NCI-H1417 (cell line): ENCODE results near the gene PTPRT.
"Not testable (repeated sequence)": the region's sequence is repeated elsewhere in the genome, so short reads cannot be mapped to it uniquely, and the experiment has no call there.

Source experiments
- DNase-seq, 3 experiments: peaks; one replicate each; lab custom pipeline; 2025; lab: John Stamatoyannopoulos, UW

The PTPRT gene

DNA sequence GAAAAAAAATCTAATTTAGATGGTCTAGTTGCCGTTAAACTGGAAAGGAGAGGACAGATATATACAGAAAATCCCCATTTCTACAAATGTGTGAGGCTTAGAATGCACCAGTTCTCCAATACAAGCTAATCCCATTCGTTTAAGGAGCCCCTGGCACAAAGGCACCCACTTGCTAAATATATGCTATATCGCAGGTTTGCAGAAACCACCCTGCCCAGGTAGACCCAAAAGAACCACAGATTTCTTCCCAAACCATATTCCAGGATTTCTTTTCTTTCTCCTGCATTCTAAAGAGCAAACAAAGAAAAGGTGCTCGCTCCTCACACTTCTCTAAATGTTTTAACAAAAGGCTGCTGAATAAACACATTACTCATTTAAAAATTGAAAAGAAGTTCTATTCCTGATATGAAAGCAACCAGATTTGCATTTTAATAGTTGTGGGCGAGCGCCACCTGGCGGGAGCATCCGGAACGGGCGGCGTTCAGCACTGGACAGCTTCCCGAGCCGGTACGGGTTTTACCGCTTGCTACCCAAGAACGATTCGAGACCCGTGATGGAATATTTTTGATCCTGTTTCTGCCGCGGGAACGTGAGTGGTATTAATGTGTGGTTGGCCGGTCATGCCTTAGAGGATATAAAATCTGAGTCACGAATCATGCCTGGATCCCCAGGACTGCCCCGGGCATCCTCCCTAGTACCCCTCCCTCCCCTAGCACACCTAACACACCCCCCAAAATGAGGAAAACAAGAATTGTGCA, 2.1 kb downstream of the PTPRT start:
- DNase-seq = peak; percentile 68 to 89 (median 70)

DNA sequence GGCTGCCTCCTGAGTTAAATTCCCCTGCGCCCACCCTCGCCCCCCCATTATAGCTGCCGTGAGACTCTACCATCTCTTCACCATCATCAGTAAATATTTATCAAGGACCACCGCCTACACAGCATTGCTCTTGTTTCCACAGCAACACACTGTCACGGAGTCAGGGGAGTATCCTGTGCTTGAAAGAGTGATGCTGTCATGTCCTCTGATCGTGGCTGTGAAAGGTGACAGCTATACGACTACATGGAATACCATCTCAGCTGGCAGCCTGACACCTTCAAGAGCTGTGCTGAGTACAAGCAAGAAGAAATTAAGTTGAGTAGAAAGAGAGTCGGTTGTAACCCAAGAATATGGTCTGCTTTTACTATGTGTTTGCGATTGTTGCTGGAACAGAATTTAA, 3.4 kb downstream of the PTPRT start:
- peak in 1 of 3 experiments; percentile 51 for DNase-seq

DNA sequence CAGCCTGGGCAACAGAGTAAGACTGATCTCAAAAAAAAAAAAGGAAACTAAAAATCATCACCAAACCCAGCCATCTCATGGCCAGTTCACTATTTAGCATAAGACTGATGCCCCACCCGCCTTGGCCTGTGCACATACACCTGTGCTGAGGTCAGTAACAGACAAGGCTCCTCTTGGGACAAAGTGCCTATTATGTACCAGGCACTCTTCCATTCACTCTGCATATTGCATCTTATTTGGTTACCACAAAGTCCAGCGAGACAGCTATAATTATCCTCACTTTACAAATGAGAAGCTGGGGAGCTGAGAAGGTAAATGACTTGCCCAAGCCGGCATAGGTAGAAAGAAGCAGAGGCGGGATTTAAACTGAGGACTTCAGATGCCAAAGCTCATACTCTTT, 3.8 kb downstream of the PTPRT start:
- DNase-seq = peak in 2 of 3 experiments; percentile 12 to 51

DNA sequence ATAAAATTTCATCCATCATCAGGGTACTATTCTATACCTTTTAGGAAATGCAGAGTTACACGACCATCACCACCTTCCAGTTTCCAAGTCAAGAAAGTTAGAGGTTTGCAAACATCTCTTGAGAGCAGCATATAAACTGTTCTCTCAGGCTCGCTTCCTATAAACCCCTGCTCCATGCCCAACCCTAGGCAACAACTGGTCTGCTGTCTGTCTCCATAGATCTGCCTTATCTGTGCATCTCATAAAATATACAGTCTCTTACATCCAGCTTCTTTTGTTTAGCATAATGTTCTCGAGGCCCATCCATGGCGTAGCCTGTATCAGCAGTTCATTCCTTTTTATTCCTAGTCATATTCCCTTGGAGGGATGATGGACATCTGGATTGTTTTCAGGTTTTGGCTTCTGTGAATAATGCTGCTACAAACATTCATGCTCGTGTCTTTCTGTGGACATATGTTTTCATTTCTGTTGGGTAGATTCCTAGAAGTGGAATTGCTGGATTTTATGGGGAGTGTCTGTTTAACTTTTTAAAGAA, 6.1 kb downstream of the PTPRT start:
- no peak for DNase-seq

DNA sequence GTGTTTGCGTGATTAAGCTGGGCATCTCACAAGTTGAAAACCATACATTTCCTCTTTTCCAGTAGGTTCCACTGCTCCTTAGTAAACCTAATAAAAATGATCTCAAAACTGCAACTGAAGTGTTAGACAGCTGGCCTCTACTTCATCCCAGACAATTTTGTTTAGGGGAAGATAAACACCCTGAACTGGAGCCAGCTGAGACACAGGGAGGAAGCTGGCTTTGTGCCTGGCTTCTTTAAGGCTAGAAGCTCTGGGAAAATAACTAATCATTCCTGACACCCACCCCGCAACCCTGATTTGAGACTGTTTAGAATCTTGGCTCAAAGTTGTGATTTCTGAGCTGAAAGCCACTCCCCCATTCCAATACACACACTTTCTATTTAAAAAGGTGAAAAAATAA, 11.6 kb downstream of the PTPRT start:
- DNase-seq = no peak

DNA sequence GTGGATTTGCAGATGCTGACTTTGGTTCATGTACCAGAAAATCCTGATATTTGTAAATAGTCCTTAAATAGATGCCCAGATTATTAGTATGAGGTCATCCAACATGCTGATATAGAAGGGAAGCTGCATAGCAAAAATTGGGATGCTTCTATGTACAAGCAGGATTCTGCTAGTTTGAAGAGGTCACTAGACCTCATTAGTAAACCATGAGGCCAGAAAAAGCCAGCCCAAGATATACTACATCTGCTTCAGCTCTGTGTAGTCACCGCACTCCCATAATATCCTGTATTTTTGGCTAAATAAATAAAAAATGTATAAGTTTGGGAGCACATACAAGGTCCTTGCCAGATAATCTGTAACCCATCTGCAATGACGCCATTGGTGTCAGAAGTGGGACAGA, 13.0 kb downstream of the PTPRT start:
- DNase-seq = no peak

DNA sequence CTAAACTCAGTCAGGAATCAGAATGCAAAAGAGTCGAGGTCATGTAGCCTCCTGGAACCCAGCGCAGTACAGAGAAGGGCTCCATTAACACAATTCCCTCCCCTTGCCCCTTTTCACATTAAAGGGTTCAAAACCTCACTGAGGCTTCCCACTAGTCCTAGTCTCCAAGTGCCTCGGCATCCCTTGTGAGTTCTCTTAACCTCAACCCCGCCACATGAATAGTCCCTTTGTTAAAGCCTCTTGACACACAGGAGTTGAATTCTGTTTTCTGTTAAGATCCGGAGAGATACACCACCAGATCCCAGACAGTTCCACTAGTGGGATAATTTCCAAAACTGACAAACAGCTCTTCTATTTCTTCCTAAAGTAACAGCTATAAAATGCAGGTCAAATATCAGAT, 17.8 kb downstream of the PTPRT start:
- no peak for DNase-seq

DNA sequence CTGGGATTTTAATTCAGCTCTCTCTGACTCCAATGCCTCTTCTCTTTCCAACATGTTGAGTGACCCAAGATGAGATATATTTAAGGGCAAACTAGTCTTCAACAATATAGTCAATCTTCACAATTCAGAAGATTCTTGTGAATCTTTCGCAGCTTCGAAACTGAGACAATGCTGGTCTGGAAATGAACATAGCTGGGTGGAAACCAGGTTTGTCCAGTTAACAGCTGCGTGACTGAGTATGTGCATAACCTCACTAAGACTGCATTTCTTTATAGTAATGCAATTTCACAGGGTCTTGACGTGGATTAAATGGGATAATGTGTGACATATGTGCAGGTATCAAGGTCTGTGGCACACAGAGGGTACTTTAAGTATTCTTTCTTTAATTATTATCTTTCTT, 18.9 kb downstream of the PTPRT start:
- no peak for DNase-seq

DNA sequence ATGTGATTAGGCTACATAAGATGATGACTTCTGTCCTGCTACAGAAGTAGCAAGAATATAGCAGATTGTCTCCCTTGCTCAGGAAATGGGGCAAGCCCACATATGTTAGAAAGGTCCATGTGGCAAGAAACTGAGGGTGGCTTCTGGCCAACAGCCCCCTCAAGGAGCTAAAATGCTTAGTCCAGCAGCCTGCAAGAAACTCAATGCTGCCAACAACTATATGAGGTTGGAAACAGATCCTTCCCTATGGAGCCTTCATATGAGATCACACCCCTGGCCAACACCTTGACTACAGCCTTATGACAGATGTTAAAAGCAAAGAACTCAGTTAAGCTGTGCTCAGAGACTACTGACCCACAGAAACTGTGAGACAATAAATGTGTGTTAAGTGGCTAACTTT, 22.1 kb downstream of the PTPRT start:
- DNase-seq = no peak

DNA sequence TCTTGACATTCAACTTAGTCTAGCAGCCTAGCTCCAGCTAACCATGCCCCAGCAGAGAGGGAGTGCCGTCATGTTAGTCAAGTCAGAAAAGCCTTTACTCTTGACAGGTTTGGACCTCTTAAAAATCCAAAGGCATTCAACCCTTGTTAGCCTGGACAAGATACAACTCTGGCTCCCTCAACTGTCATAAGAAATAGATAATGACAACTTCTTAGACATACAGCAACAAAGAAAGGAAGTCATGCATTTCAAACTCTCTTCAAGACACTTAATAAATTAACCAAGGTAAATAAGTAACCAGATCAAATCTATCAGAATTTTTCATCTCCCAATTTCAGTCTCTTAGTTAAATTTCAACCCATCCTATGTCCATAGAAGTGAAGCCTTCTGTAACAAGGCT, 22.7 kb downstream of the PTPRT start:
- no peak for DNase-seq

DNA sequence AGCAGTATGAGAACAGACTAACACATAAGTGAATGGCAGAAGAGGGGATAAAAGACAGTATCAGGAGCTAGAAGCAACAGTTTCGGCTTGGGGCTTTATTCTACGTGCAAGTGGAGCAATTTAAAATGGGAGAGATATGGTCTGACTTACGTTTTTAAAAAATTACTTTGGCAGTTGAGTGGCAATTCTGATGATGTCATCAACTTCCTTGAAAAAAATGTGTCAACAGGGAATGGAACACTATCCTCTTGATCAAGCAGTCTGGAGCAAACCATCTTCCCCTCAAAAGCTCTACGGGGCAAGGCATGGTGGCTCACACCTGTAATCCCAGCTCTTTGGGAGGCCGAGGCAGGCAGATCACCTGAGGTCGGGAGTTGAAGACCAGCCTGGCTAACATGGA, 24.1 kb downstream of the PTPRT start:
- DNase-seq = no peak

DNA sequence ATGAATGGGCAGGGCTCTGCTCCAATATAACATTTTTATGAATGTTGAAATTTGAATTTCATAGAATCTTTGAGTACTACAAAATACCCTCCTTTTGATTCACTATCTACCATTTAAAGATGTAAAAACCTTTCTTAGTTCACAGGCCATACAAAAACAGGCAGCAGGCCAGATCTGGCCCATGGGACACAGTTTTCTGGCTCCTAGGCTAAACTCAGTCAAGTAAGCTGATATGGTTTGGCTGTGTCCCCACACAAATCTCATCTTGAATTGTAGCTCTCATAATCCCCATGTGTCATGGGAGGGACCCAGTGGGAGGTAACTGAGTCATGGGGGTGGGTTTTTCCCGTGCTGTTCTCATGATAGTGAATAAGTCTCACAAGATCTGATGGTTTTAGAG, 25.0 kb downstream of the PTPRT start:
- DNase-seq = not testable (repeated sequence)

DNA sequence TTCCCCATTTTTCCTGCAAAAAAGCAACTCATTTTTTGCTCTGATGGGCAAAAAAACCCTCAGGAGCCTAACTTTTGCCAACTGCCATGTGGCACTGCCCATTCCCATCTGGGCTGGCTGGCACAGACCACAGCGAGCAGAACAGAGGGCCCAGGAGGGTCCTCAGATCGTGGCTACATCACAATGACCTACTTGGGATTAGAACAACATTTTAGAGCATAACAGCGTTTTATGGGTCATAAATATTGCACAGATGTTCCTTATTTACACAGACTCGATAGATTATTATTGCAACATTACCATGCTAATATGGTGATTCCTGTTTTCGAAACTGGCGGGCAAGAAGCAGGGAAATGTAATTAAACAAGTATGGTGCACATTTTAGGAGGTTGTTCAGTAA, 28.0 kb downstream of the PTPRT start:
- DNase-seq = no peak

DNA sequence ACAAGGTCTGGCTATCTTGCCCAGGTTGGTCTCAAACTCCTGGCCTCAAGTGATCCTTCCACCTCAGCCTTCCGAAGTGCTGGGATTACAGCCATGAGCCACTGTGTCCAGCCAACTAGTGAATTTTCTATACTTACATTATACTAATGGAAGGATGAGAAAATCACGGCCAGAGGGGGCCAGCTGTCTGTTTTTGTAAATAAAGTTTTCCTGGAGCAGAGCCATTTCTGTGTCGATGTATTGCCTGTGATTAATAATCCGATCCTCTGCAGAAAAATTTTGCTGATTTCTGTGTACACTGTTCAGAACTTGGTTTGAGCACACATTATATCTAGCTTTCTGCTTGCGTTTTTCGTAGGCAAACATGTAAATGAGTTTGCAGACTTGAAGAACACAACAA, 28.8 kb downstream of the PTPRT start:
- DNase-seq = no peak

DNA sequence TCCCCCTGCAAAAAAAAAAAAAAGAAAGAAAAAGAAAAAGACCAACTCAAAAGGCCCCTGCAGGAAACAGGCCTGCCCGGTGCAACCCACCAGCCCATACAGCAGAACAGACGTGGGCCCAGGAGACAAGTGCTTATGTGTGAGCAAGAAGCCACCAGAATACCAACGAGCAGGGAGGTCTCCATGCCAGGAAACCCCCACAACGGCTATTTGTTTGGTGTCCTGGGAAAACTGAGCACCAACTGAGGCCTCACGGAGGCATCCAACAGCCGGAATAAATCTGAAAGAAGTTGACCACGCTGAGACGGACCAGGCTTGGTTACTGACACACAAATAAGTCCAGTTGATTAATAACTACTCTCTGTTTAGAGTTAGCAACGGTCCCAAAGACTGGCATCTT, 29.7 kb downstream of the PTPRT start:
- DNase-seq = no peak

DNA sequence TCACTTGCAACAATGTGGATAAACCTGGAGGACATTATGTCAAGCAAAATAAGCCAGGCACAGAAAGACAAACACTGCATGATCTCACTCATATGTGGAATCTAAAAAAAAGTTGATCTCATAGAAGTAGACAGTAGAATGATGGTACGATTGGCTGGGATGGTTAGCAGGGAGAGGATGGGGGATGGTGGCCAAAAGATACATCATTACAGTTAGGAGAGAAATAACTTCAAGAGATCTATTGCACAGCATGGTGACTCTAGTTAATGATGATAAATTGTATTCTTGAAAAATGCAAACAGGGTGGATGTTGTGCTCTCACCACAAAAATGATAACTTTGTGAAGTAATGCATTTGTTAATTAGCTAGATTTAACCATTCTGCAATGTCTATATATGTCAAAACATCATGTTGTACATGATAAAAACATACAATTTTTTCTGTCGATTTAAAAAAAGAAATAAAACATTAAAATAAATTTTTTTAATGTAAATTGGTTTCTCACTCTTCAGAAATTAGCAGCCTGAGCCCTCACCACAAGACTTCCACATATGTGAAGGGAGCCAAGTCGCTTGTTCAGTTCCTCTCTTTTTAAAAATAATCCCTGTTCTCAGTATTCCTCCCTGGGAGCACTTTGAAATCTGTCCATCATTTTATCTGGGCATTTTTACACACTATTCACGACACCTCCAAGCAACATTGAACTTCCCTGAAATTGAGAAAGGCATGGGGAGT, 34.2 kb downstream of the PTPRT start:
- no peak for DNase-seq

DNA sequence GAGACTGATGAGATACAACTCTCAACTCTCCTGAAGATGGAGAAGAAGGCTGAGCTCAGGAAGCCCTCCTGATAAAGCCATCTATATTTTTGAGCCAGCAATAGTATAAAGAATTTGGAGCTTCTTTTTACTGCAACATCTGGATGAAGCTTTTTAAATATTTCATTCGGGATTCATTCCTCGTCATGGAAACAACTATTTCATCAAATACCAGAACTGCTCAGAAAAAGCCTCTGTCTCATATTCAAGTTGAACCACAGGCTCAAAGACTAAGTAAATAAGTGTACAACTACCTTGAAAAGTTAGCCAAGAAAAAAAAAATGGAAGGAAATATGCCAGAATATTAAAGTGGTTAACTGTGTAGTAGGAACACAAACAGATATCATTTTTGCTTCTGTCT, 37.8 kb downstream of the PTPRT start:
- no peak for DNase-seq

DNA sequence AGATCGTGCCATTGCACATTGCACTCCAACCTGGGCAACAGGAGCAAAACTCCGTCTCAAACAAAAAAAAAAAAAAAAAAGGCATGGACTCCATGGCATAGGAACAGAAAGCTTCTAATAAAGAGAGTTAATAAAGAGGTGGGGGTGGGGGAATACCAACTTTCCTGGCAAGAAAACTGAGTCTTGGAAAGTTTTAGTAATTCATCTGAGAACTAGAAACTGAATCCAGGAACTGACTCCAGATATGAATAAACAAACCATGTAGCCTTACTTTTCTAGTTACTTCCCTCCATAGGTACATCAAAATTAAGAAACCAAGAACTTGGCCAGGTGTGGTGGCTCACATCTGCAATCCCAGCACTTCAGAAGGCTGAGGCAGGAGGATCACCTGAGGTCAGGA, 38.5 kb downstream of the PTPRT start:
- DNase-seq = no peak

DNA sequence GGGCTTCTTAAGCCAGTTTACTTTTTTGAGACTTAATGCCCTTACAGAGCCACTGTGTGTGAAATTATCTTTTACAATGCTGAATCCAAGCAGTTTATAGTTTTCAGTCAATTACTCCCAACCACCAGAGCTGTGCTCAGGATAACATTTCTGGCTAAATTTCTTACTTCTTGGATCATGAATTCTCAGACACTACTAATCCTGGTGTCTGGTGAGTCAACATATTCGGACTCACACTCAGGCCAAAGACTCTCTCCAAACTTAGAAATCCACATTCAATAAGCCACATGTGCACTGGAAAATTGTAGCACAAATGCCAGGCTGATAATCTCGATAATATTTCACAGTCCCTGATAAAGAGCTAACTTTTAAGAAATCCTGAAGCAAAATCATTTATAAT, 49.0 kb downstream of the PTPRT start:
- DNase-seq = no peak

DNA sequence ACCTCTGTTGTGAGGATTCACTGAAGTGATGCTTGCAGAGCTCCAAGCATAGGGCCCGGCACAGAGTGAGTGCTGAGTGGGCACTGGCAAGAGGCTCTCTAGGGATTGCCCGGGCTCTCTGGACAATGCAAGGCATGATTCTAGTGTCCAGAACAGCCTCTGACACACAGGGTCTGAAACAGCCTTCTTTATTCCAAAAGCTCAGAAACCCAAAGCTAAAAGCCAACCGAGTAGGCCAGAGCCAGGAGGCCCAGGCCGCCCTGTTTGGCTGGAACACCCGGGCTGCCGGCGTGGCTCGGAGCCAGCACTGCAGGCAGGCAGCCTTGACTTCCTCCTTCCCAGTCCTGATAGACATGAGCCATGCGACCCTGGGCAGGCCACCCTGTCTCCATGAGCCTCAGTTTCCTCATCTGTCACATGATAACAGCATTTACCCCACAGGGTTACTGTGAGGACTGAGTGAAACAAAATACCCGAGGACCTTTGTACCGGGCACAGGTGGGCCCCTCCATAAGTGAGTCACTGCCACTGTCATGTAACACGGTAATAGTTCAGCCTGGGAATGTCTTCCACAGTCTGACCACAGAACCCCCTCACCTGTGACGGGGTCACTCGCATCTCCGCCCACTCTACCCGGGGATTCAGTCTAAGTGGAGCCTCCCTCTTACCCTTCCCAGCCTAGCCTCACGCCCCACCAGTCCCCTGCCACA, 51.5 kb downstream of the PTPRT start:
- no peak for DNase-seq

DNA sequence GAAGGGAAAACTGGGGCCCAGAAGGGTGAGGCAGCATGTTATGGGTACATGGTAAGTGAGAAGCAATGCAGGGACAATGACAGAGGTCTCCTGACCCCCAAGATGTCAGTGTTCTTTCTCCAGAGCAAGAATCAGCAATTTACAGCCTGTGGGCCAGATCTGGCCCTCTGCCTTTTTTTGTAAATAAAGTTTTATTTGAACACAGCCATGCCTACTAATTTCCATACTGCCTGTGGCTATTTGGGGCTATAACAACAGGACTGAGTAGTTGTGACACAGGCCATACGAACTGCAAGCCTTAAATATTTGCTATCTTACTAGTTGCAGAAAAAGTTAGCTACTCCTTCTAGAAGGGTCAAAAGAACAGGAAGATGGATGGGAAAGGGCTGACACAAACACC, 52.5 kb downstream of the PTPRT start:
- no peak for DNase-seq

DNA sequence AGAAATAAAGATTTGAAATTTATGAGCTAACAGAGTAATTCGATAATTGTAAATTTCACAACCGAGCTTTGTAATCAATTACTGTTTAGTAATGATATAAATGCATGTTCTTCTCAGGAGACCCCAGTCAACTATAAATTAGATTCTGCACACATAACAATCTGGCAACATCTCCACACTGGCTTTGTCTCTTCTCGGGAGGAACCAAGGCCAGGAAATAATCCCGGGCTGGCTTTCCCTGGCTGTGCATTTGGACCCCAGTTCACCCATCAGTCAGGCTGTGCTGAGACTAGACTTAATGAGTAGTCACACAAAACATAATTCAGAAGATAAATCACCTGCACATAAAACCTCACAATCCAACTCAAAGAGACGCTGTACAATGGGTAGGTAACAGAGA, 65.5 kb downstream of the PTPRT start:
- no peak for DNase-seq

DNA sequence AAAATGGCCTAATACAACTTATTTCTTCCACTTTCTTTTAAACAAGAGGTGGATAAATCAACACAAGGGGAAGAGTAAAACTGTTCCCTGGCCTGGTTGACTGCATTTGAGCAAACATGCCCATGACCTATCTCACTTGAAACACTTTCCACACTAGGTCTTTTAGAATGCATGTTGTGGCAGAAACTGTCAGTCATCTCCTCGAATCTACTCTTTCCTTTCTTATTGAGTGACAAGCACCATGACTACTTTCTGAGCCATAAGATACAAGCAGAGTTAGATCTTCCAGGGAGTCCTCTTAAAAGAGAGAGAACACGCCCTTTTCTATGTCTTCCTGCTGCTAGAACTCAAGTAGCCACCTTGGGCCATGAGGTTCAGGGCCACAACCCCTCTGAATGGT, 66.5 kb downstream of the PTPRT start:
- no peak for DNase-seq
